ENCODE results near the gene SGK1. TPM values are rescaled to one million over a fixed set of nuclear protein-coding genes. Genes with fewer than 3 reads are reported as not detected.
A peak's percentile ranks its signal among the peaks of the same experiment; 100 is the strongest.
"Not testable (repeated sequence)": the region's sequence is repeated elsewhere in the genome, so short reads cannot be mapped to it uniquely, and the experiment has no call there.

The SGK1 gene
- total and polyA plus RNA-seq, 5 donors: 21.7 to 55.3 (median 42.0) TPM

DNA sequence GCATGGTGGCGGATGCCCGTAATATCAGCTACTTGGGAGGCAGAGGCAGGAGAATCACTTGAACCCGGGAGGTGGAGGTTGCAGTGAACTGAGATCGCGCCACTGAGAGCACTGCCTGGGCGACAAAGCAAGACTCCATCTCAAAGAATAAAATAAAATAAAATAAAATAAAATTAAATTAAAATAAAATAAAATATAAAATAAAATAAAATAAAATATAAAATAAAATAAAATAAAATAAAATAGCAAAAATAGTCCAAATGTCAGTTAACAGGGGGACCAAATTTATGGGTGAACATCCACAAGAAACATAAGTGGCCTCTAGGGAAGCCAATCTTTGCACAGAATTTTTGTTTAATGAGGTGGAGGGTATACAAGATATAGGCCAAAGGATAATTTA lies 120.2 kb downstream of the SGK1 start:
- H3K9me3 ChIP-seq (ENCODE audit: control insufficient read depth, low read length); H3K4me3 ChIP-seq (ENCODE audit: low read length); H3K27me3 ChIP-seq (ENCODE audit: control insufficient read depth, insufficient read depth); DNase-seq; ATAC-seq; H3K27ac ChIP-seq (ENCODE audit: low read length); intact Hi-C loops (cut with DNase I); H3K4me1 ChIP-seq (ENCODE audit: control insufficient read depth, insufficient read depth, low read length): not testable (repeated sequence)
- 89% methylated on average over 6 of the region's 6 CpGs for WGBS

DNA sequence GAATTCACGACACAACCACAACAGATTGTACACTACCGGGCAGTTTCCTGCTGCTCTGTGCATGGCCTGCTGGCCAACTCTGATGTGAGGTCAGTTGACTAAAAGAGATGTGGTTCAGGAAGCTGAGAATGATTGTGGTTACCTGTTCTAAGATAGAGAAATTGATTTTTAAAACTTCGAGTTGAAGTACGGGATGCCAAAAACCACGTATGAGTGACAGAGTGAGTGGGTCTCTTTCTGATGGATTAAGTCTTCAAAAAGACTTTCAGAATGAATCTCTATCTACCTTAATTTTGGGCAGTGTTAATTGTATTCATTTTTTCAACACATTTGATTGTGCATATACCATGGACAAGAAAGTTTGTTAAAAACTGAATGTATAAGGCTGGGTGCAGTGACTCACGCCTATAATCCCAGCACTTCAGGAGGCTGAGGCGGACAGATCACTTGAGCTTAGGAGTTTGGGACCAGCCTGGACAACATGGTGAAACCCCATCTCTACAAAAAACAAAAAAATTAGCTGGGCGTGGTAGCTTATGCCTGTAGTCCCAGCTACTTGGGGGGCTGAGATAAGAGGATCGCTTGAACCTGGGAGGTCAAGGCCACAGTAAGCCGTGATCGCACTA lies 121.2 kb downstream of the SGK1 start:
- H3K9me3 ChIP-seq (ENCODE audit: control insufficient read depth, low read length): no peaks in the 10 kb centered on the region
- intact Hi-C loops (cut with DNase I): no loop called here
- WGBS: 94% methylated on average over 11 of the region's 11 CpGs
- H3K27me3 ChIP-seq (ENCODE audit: control insufficient read depth, insufficient read depth): no peaks in the 10 kb centered on the region
- H3K4me3 ChIP-seq (ENCODE audit: low read length): no peak overlapping the region
- ATAC-seq: no peak
- no peaks in the 10 kb centered on the region for H3K4me1 ChIP-seq (ENCODE audit: control insufficient read depth, insufficient read depth, low read length)
- no peak for DNase-seq
- H3K27ac ChIP-seq (ENCODE audit: low read length): no peak overlapping the region

DNA sequence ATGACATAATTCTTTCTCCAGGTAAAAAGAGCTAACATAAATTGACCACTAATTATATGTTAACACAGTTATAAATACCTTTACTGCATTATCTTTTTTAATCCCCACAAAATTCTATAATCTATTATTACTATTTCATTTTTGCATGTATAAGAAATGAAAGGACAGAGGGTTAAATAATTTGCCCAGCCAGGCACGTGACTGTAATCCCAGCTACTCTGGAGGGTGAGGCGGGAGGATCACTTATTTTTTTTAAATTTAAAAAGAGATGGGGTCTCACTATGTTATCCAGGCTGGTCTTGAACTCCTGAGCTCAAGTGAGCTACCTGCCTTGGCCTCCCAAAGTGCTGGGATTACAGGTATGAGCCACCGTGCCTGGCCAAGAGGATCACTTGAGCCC lies 121.9 kb downstream of the SGK1 start:
- WGBS: 85% methylated on average over 3 of the region's 3 CpGs
- ATAC-seq (no peak), DNase-seq (no peak)
- H3K4me3 ChIP-seq (ENCODE audit: low read length): no peak overlapping the region
- H3K9me3 ChIP-seq (ENCODE audit: control insufficient read depth, low read length): no peaks in the 10 kb centered on the region
- no peaks in the 10 kb centered on the region for H3K4me1 ChIP-seq (ENCODE audit: control insufficient read depth, insufficient read depth, low read length)
- intact Hi-C loops (cut with DNase I): no loop called here
- no peak overlapping the region for H3K27ac ChIP-seq (ENCODE audit: low read length)
- H3K27me3 ChIP-seq (ENCODE audit: control insufficient read depth, insufficient read depth): no peaks in the 10 kb centered on the region

DNA sequence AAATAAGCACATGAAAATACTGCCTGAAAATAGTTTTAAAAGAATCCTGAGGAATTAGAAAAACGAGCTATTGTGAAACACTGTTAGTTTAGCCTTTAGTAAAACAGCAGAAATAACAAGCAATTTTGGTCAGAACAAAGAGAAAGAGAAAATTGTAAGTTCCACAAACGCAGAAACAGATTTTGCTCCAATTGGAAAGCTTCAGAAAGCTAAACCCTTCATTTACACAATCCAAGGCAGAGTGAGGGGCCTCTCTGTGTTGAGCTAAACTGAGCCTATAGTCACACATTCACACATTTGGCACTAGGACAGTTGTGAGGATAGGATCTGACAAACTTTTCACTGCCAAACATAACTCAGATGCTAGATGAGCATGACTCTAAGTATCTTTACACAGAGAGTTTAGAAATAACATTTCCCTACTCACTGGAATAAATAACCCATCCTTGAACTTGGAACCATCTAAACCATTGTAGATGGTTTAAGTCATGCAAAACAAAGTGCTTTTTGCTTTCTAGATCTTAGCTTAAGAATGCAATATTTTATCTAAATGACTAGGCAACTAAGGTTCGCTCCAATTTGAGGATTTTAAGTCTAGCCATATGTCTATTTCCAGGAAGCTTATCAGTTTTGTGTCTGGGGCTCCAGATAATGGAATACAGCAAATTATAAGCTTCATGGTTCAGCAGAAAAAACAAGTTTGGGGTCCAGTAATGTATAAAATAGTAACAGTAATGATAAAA lies 122.6 kb downstream of the SGK1 start:
- H3K27ac ChIP-seq (ENCODE audit: low read length): no peak overlapping the region
- no peak for ATAC-seq
- no peaks in the 10 kb centered on the region for H3K27me3 ChIP-seq (ENCODE audit: control insufficient read depth, insufficient read depth)
- WGBS: 50% methylated on average over 3 of the region's 3 CpGs
- no peak overlapping the region for H3K4me3 ChIP-seq (ENCODE audit: low read length)
- no peak for DNase-seq
- H3K9me3 ChIP-seq (ENCODE audit: control insufficient read depth, low read length): no peaks in the 10 kb centered on the region
- no peaks in the 10 kb centered on the region for H3K4me1 ChIP-seq (ENCODE audit: control insufficient read depth, insufficient read depth, low read length)
- intact Hi-C loops (cut with DNase I): no loop called here

DNA sequence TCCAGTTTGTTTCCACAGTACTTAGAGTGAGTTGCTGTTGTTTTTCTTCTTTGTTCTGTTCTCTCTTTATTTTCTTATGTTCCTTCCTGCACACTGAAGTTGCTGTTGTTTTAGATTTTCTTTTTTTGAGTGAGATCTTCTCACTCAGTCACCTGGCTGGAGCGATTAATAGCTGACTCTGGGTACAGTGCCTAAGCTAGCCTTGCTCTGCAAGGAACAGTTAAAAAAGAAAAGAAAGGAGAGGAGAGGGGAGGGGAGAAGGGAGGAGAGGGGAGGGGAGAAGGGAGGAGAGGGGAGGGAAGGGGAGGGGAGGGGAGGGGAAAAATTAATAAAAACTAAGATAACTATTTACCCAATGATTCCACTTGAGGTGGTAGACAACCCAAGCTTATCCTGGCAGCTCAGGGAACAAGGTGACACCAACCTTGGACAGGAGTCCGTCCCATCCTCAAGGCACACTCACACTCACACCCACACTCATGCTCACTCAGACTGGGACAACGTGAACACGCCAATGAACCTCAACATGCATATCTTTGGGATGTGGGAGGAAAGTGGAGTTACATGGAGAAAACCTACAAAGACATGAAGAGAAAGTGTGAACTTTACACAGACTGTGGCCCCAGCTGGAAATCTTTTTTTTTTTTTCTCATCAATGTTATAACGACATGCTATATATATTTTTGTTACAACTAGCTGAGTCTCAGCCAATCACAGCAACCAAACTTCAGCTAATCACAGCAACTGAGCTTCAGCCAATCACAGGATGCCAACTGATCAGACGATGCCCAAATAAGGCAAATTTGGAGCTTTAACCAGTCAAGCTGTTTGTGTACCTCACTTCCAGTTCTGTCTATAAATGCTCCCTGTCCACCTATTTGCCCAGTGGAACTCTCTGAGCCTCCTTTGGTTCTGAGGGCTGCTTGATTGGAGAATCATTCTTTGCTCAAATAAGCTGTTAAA lies 124.1 kb downstream of the SGK1 start:
- ATAC-seq: no peak
- 94% methylated on average over 6 of the region's 6 CpGs for WGBS
- Histone ChIP-seq H3K4me3 (ENCODE audit: low read length) (no peak overlapping the region), H3K27ac (ENCODE audit: low read length) (no peak overlapping the region), H3K9me3 (ENCODE audit: control insufficient read depth, low read length) (no peaks in the 10 kb centered on the region), H3K4me1 (ENCODE audit: control insufficient read depth, insufficient read depth, low read length) (no peaks in the 10 kb centered on the region), H3K27me3 (ENCODE audit: control insufficient read depth, insufficient read depth) (no peaks in the 10 kb centered on the region)
- intact Hi-C loops (cut with DNase I): no loop called here
- DNase-seq: no peak

DNA sequence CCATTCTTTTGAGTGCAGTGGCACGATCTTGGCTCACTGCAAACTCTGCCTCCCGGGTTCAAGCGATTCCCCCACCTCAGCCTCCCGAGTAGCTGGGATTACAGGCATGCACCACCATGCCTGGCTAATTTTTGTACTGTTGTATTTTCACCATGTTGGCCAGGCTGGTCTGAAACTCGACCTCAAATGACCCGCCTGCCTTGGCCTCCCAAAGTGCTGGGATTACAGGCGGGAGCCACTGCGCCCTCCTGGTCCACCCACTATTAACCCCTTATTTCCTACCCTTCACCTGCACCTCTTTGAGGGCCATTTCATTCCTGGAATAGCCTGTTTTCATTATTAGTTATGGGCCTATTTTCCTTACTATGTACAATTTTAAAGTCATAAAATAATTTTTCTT lies 125.3 kb downstream of the SGK1 start:
- H3K9me3 ChIP-seq (ENCODE audit: control insufficient read depth, low read length); H3K4me1 ChIP-seq (ENCODE audit: control insufficient read depth, insufficient read depth, low read length); intact Hi-C loops (cut with DNase I); H3K27ac ChIP-seq (ENCODE audit: low read length); DNase-seq; ATAC-seq; H3K4me3 ChIP-seq (ENCODE audit: low read length); H3K27me3 ChIP-seq (ENCODE audit: control insufficient read depth, insufficient read depth): not testable (repeated sequence)
- 86% methylated on average over 8 of the region's 8 CpGs for WGBS

DNA sequence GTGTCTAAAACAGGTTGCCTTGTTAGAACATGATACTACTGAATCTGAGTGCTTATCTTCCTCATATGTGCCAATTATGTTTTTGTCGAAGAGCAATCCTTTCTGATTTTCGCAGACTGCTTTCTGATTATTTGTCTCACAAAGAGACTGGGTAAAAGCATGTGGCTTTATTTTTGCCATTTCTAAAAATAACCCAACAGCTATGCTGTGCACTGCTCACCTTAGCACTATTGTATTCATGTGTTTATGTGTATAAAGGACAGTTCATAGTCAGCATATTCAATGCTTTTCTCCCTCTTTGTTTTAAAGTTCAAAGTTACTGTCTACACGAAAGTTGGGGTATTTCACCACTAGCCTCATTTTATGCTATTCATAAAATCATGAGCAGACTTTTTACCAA lies 127.0 kb downstream of the SGK1 start:
- 72% methylated on average over 3 of the region's 3 CpGs for WGBS
- no peak overlapping the region for H3K27ac ChIP-seq (ENCODE audit: low read length)
- H3K9me3 ChIP-seq (ENCODE audit: control insufficient read depth, low read length): no peaks in the 10 kb centered on the region
- H3K27me3 ChIP-seq (ENCODE audit: control insufficient read depth, insufficient read depth): no peaks in the 10 kb centered on the region
- no peaks in the 10 kb centered on the region for H3K4me1 ChIP-seq (ENCODE audit: control insufficient read depth, insufficient read depth, low read length)
- intact Hi-C loops (cut with DNase I): no loop called here
- ATAC-seq (no peak), DNase-seq (no peak)
- no peak overlapping the region for H3K4me3 ChIP-seq (ENCODE audit: low read length)

DNA sequence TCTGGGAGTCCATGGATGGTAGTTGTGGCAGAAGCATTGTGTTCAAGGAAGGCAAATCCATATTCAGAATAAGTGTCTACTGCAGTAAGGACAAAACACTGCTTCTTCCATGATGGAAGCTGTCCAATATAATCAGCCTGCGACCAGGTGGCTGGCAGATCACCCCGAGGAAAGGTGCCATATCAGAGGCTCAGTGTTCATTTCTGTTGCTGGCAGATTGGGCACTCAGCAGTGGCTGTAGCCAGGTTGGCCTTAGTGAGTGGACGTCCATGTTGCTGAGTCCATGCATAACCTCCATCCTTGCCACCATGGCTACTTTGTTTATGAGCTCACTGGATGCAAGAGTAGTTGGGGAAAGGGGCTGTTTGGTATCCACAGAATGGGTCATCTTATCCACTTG lies 130.2 kb downstream of the SGK1 start:
- Histone ChIP-seq H3K27ac (ENCODE audit: low read length) (no peak overlapping the region), H3K9me3 (ENCODE audit: control insufficient read depth, low read length) (no peaks in the 10 kb centered on the region), H3K27me3 (ENCODE audit: control insufficient read depth, insufficient read depth) (no peaks in the 10 kb centered on the region), H3K4me1 (ENCODE audit: control insufficient read depth, insufficient read depth, low read length) (no peaks in the 10 kb centered on the region), H3K4me3 (ENCODE audit: low read length) (no peak overlapping the region)
- intact Hi-C loops (cut with DNase I): no loop called here
- WGBS: 90% methylated on average over 3 of the region's 3 CpGs
- DNase-seq: no peak
- no peak for ATAC-seq

DNA sequence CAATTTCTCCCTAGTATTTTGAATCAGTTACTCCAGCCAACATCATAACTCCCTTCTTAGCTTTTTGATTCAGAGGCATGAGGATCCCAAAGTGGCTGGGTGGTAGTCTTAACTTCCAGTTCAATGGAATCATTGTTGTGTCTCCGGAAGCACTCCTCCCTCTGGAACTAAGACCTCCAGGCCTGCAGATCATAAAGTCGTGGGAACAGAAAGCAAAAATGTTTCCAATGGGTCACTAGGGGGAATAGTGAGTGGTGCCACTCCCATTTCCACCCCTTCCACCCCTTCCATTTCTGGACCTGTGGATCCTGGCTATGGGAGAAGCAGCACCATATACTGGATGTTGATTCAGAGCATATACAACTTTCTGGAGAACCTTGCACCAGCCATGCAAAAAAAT lies 130.8 kb downstream of the SGK1 start:
- DNase-seq (no peak), ATAC-seq (peak in 1 of 2 donors; percentile 71)
- Histone ChIP-seq H3K4me3 (ENCODE audit: low read length) (no peak overlapping the region), H3K27me3 (ENCODE audit: control insufficient read depth, insufficient read depth) (no peaks in the 10 kb centered on the region), H3K4me1 (ENCODE audit: control insufficient read depth, insufficient read depth, low read length) (no peaks in the 10 kb centered on the region), H3K9me3 (ENCODE audit: control insufficient read depth, low read length) (no peaks in the 10 kb centered on the region), H3K27ac (ENCODE audit: low read length) (no peak overlapping the region)
- 37% methylated on average over 2 of the region's 2 CpGs for WGBS
- intact Hi-C loops (cut with DNase I): no loop called here

DNA sequence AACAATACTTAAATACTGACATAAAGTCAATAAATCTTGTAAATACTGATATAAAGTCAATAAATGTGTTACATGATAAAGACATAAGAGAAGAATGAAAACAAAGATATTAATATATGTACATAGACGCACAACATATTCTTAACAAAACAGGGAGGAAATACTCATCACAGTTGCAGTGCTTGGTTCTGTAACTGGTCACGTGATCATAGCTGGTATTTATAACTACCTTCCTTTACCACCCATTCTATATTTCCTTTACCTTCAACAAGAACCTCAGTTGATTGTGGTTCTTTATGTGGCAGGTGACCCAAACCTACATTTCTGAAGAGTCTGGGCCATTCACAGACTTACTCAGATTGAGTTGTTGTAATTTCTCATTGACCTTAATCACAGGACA lies 131.6 kb downstream of the SGK1 start:
- intact Hi-C loops (cut with DNase I): no loop called here

DNA sequence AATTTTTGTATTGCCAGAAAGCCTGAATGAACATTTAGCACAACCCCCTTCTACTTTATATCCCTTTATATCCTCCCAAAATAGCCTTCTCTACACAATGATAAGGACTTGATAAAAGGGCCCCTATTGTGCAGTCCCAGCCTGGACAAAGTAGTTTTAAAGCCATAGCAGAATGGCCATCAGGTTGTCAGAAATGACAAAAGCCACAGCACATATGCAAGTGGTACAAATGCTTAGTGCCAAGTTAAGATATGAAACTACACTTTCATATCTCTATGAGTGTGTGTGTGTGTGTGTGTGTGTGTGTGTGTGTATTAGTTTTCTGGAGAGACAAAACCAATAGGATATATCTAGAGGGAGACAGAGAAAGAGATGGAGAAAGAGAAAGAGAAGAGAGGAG lies 132.6 kb downstream of the SGK1 start:
- H3K9me3 ChIP-seq (ENCODE audit: control insufficient read depth, low read length): no peaks in the 10 kb centered on the region
- intact Hi-C loops (cut with DNase I): no loop called here
- H3K27ac ChIP-seq (ENCODE audit: low read length): no peak overlapping the region
- no peaks in the 10 kb centered on the region for H3K4me1 ChIP-seq (ENCODE audit: control insufficient read depth, insufficient read depth, low read length)
- no peaks in the 10 kb centered on the region for H3K27me3 ChIP-seq (ENCODE audit: control insufficient read depth, insufficient read depth)
- ATAC-seq (no peak), DNase-seq (no peak)
- no peak overlapping the region for H3K4me3 ChIP-seq (ENCODE audit: low read length)

More for the DNA sequence above, 131.6 kb downstream of the SGK1 start:
- Histone ChIP-seq H3K27ac (ENCODE audit: low read length) (no peak overlapping the region), H3K4me3 (ENCODE audit: low read length) (no peak overlapping the region), H3K9me3 (ENCODE audit: control insufficient read depth, low read length) (no peaks in the 10 kb centered on the region), H3K27me3 (ENCODE audit: control insufficient read depth, insufficient read depth) (no peaks in the 10 kb centered on the region), H3K4me1 (ENCODE audit: control insufficient read depth, insufficient read depth, low read length) (no peaks in the 10 kb centered on the region)
- ATAC-seq (no peak), DNase-seq (no peak)
- 96% methylated on average over 2 of the region's 2 CpGs for whole genome bisulfite sequencing
